Peyer's patch (tissue), 4 donors: Measurements from ENCODE around the gene C20orf173.

Experiments
- POLR2A ChIP-seq, 2 donors: fragments of 450-650 bp; IDR thresholded peaks; one replicate each; pipeline ENCODE4 v1.5.1; 2017; ENCODE audit warnings: antibody characterized with exemption in 2 of 2, mild to moderate bottlenecking in 2 of 2, moderate library complexity in 2 of 2
- TF ChIP-seq, protein P1 (sequence below), 6 experiments: fragments of 450-650 bp in 4 of 6; fragments of 200-600 bp in 2 of 6; sonication (generic) in 1 of 6; IDR thresholded peaks; one replicate each; pipeline ENCODE4 v1.5.1; 2017 to 2019; ENCODE audit warnings: antibody characterized with exemption in 6 of 6, mild to moderate bottlenecking in 3 of 6, moderate library complexity in 1 of 6

DNA sequence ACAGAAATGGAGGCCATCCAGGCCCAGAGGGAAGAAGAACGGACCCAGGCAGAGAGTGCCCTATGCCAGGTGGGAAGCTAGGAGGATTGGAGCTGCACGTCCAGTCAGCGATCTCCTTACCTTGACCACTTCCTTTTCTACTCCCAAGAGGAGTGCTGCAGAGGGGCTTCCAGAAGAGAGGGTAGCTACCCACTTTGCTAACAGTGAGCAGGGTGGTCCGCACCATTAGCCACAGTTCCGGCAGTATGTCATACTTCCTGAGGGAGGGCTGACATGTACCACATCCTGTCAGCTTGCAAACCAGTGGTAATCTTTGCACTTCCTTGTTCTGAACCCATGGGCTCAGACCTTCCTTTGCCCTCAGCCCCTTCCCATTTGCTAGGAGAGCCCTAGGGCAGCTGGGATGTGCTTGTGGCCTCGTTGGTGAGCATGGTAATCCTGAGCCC is 38.7 kb downstream of the C20orf173 start:
- TF ChIP-seq, protein P1, sequence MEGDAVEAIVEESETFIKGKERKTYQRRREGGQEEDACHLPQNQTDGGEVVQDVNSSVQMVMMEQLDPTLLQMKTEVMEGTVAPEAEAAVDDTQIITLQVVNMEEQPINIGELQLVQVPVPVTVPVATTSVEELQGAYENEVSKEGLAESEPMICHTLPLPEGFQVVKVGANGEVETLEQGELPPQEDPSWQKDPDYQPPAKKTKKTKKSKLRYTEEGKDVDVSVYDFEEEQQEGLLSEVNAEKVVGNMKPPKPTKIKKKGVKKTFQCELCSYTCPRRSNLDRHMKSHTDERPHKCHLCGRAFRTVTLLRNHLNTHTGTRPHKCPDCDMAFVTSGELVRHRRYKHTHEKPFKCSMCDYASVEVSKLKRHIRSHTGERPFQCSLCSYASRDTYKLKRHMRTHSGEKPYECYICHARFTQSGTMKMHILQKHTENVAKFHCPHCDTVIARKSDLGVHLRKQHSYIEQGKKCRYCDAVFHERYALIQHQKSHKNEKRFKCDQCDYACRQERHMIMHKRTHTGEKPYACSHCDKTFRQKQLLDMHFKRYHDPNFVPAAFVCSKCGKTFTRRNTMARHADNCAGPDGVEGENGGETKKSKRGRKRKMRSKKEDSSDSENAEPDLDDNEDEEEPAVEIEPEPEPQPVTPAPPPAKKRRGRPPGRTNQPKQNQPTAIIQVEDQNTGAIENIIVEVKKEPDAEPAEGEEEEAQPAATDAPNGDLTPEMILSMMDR (IDR thresholded peaks at IDR 0.05): no peak
- no peak for TF ChIP-seq POLR2A (IDR thresholded peaks at IDR 0.05)
